H1 (cell line): ENCODE data around the gene PSORS1C1. TPM values are rescaled to one million over a fixed set of nuclear protein-coding genes. Genes with fewer than 3 reads are reported as not detected.

Experiments used
- CTCF ChIA-PET: fragments of 300-600 bp; sonication (Branson Sonifier 250); formaldehyde crosslinking; loops from one replicate; lab custom pipeline; 2021; ENCODE audit not compliant: partially characterized antibody; lab: Charles Lee
- POLR2A ChIA-PET: fragments of 300-600 bp; sonication (Branson Sonifier 250); formaldehyde crosslinking; loops from one replicate; lab custom pipeline; 2021; ENCODE audit warnings: inconsistent platforms; ENCODE audit not compliant: partially characterized antibody; lab: Charles Lee
- DNase-seq, 2 experiments: peaks; one replicate each; pipeline versions ENCODE4 v3.0.0 to v3.0.0-alpha.2; 2010 to 2022; ENCODE audit warnings: low spot score in 2 of 2, low read depth in 1 of 2, mixed read lengths in 1 of 2
- FAIRE-seq: peaks from 2 replicates; lab custom pipeline; 2011; peaks lifted over from hg19 to GRCh38; lab: Jason Lieb, UNC
- H2AFZ ChIP-seq: 2 replicates; pipeline ENCODE4 v1.8.1; 2012; ENCODE audit warnings: low read length, inconsistent platforms
- H2AK5ac ChIP-seq: 2 replicates; pipeline ENCODE4 v1.6.1; 2013; ENCODE audit warnings: low read depth, low read length
- H2BK120ac ChIP-seq: replicated peaks from 2 replicates; pipeline ENCODE3; 2013; ENCODE audit warnings: low read depth, low read length, inconsistent platforms
- H2BK12ac ChIP-seq: 2 replicates; pipeline ENCODE4 v1.6.1; 2013; ENCODE audit warnings: low read depth, low read length
- H2BK15ac ChIP-seq: 2 replicates; pipeline ENCODE4 v1.6.1; 2013; ENCODE audit warnings: low read length
- H2BK20ac ChIP-seq: 2 replicates; pipeline ENCODE4 v1.6.1; 2013; ENCODE audit warnings: low read length
- H2BK5ac ChIP-seq: 2 replicates; pipeline ENCODE4 v1.6.1; 2013; ENCODE audit warnings: low read depth, low read length
- H3K14ac ChIP-seq: 2 replicates; pipeline ENCODE4 v1.6.1; 2013; ENCODE audit warnings: inconsistent platforms; ENCODE audit not compliant: insufficient read length
- H3K18ac ChIP-seq: 2 replicates; pipeline ENCODE4 v1.6.1; 2013; ENCODE audit warnings: low read length; ENCODE audit errors: extremely low read depth
- H3K23ac ChIP-seq: 2 replicates; pipeline ENCODE4 v1.6.1; 2013; ENCODE audit warnings: inconsistent platforms; ENCODE audit not compliant: insufficient read length
- H3K23me2 ChIP-seq: 2 replicates; pipeline ENCODE4 v1.6.1; 2013; ENCODE audit warnings: low read depth, low read length
- H3K27ac ChIP-seq: 2 replicates; pipeline ENCODE4 v1.6.1; 2011; ENCODE audit warnings: low read depth, low read length, inconsistent platforms
- H3K27me3 ChIP-seq, 4 experiments: replicated peaks in 1 of 4; 1 replicate in 1 of 4; 2 replicates in 3 of 4; pipeline versions ENCODE4 v1.6.1 to v1.8.1; 2011 to 2013; ENCODE audit warnings: low read length in 3 of 4, mild to moderate bottlenecking in 3 of 4, inconsistent platforms in 2 of 4, mixed read lengths in 2 of 4, moderate library complexity in 1 of 4; ENCODE audit not compliant: control insufficient read depth in 3 of 4, insufficient read depth in 3 of 4; ENCODE audit errors: extremely low read depth in 1 of 4
- H3K36me3 ChIP-seq, 4 experiments: 2 replicates each; pipeline versions ENCODE4 v1.6.1 to v1.8.1; 2011 to 2013; ENCODE audit warnings: mild to moderate bottlenecking in 4 of 4, low read length in 3 of 4, moderate library complexity in 2 of 4, control low read depth in 1 of 4, inconsistent platforms in 1 of 4; ENCODE audit not compliant: insufficient read depth in 4 of 4, control insufficient read depth in 2 of 4
- H3K4ac ChIP-seq: replicated peaks from 2 replicates; pipeline ENCODE3; 2013; ENCODE audit warnings: low read length, low read depth, mixed read lengths, inconsistent platforms; ENCODE audit not compliant: insufficient read length
- H3K4me1 ChIP-seq, 4 experiments: replicated peaks in 1 of 4; 1 replicate in 1 of 4; 2 replicates in 3 of 4; pipeline versions ENCODE4 v1.6.1 to v1.8.1; 2011 to 2013; ENCODE audit warnings: low read length in 3 of 4, inconsistent platforms in 2 of 4, mixed read lengths in 1 of 4; ENCODE audit not compliant: insufficient read depth in 4 of 4, control insufficient read depth in 3 of 4
- H3K4me2 ChIP-seq, 2 experiments: 2 replicates each; pipeline versions ENCODE4 v1.6.1 to v1.8.1; 2011 to 2013; ENCODE audit warnings: low read depth in 2 of 2, low read length in 2 of 2, control low read depth in 1 of 2, inconsistent platforms in 1 of 2, mild to moderate bottlenecking in 1 of 2; ENCODE audit not compliant: insufficient read depth in 1 of 2
- H3K4me3 ChIP-seq, 4 experiments: fragments of 200-600, 300-600 bp in 1 of 4; sonication (generic), shearing (Covaris generic), sonication (Bioruptor Twin) in 1 of 4; 2 replicates each; pipeline versions ENCODE4 v1.5.1 to v1.8.1; 2011 to 2016; ENCODE audit warnings: low read length in 4 of 4, low read depth in 3 of 4, control low read depth in 2 of 4, inconsistent platforms in 2 of 4, mild to moderate bottlenecking in 2 of 4, mixed read lengths in 1 of 4, moderate library complexity in 1 of 4; ENCODE audit not compliant: insufficient read depth in 2 of 4; ENCODE audit errors: extremely low read depth in 1 of 4
- H3K56ac ChIP-seq: replicated peaks from 2 replicates; pipeline ENCODE3; 2013; ENCODE audit warnings: low read depth, mild to moderate bottlenecking, mixed read lengths, low read length, inconsistent platforms; ENCODE audit not compliant: insufficient read length
- H3K79me1 ChIP-seq: 2 replicates; pipeline ENCODE4 v1.6.1; 2013; ENCODE audit warnings: low read depth, low read length, control low read depth
- H3K79me2 ChIP-seq, 2 experiments: 2 replicates each; pipeline versions ENCODE4 v1.6.1 to v1.8.1; 2012 to 2013; ENCODE audit warnings: low read length in 2 of 2, mild to moderate bottlenecking in 2 of 2, inconsistent platforms in 1 of 2; ENCODE audit not compliant: insufficient read depth in 2 of 2, control insufficient read depth in 1 of 2
- H3K9ac ChIP-seq, 4 experiments: replicated peaks in 1 of 4; 1 replicate in 1 of 4; 2 replicates in 3 of 4; pipeline versions ENCODE4 v1.6.1 to v1.8.1; 2011 to 2013; ENCODE audit warnings: low read depth in 3 of 4, low read length in 3 of 4, control low read depth in 2 of 4, mild to moderate bottlenecking in 2 of 4, moderate library complexity in 2 of 4, inconsistent platforms in 1 of 4; ENCODE audit errors: extremely low read depth in 1 of 4
- H3K9me3 ChIP-seq, 2 experiments: 2 replicates each; pipeline versions ENCODE4 v1.6.1 to v1.8.1; 2012 to 2013; ENCODE audit warnings: mild to moderate bottlenecking in 2 of 2, moderate library complexity in 2 of 2, control low read depth in 1 of 2, inconsistent platforms in 1 of 2, low read depth in 1 of 2, low read length in 1 of 2, mixed read lengths in 1 of 2; ENCODE audit not compliant: insufficient read depth in 2 of 2
- H4K20me1 ChIP-seq, 2 experiments: replicated peaks in 1 of 2; 2 replicates each; pipeline versions ENCODE3 to v1.8.1; 2011 to 2013; ENCODE audit warnings: inconsistent platforms in 2 of 2, low read length in 2 of 2, mild to moderate bottlenecking in 1 of 2; ENCODE audit not compliant: insufficient read depth in 2 of 2, control insufficient read depth in 1 of 2
- H4K5ac ChIP-seq: 2 replicates; pipeline ENCODE4 v1.6.1; 2013; ENCODE audit warnings: low read length, low read depth, mixed read lengths, inconsistent platforms; ENCODE audit not compliant: insufficient read length
- H4K8ac ChIP-seq: 2 replicates; pipeline ENCODE4 v1.8.0; 2013; ENCODE audit warnings: mild to moderate bottlenecking, moderate library complexity, low read length, inconsistent platforms; ENCODE audit not compliant: insufficient read depth; ENCODE audit errors: extremely low read depth
- H4K91ac ChIP-seq: replicated peaks from 2 replicates; pipeline ENCODE3; 2013; ENCODE audit warnings: low read length, mixed read lengths, inconsistent platforms; ENCODE audit not compliant: insufficient read length
- ATF3 ChIP-seq: IDR thresholded peaks from 2 replicates; pipeline ENCODE4 v1.6.1; 2011; ENCODE audit warnings: low read depth, mild to moderate bottlenecking, low read length; ENCODE audit not compliant: insufficient read depth
- CHD2 ChIP-seq: IDR thresholded peaks from 2 replicates; pipeline ENCODE4 v1.6.1; 2012; ENCODE audit warnings: low read length, improper control_type of control experiment
- MAFK ChIP-seq: IDR thresholded peaks from 2 replicates; pipeline ENCODE4 v1.6.1; 2012; ENCODE audit warnings: low read depth, mild to moderate bottlenecking, improper control_type of control experiment, low read length
- POLR2AphosphoS5 ChIP-seq: IDR thresholded peaks from 2 replicates; pipeline ENCODE4 v1.6.1; 2011; ENCODE audit warnings: low read depth, low read length
- RAD21 ChIP-seq, 2 experiments: IDR thresholded peaks in 1 of 2; conservative IDR thresholded peaks in 1 of 2; 2 replicates each; pipeline ENCODE4 v1.6.1; 2011; ENCODE audit warnings: low read depth in 2 of 2, low read length in 2 of 2, improper control_type of control experiment in 1 of 2, inconsistent platforms in 1 of 2, mild to moderate bottlenecking in 1 of 2, moderate library complexity in 1 of 2
- RBBP5 ChIP-seq: IDR thresholded peaks from 2 replicates; pipeline ENCODE4 v1.7.1; 2012; ENCODE audit warnings: low read depth, mild to moderate bottlenecking, inconsistent platforms, low read length, moderate library complexity, borderline replicate concordance
- RFX5 ChIP-seq: IDR thresholded peaks from 2 replicates; pipeline ENCODE4 v1.6.1; 2011; ENCODE audit warnings: low read depth, low read length, improper control_type of control experiment, borderline replicate concordance
- SAP30 ChIP-seq: fragments of 300-600 bp; sonication (generic); IDR thresholded peaks from 2 replicates; pipeline ENCODE4 v1.7.1; 2012; ENCODE audit warnings: low read length, moderate library complexity, mild to moderate bottlenecking, inconsistent platforms; ENCODE audit not compliant: insufficient read depth, insufficient replicate concordance
- SRF ChIP-seq: IDR thresholded peaks from 2 replicates; pipeline ENCODE4 v1.6.1; 2011; ENCODE audit warnings: mild to moderate bottlenecking, low read depth, low read length, moderate library complexity
- whole genome bisulfite sequencing, 2 experiments: shearing (Covaris generic) in 1 of 2; methylation state at CpG; one replicate each; pipeline versions ENCODE4 v1.1.6 to v1.1.7; 2013 to 2015; ENCODE audit warnings: low lambda C conversion rate in 2 of 2, mixed read lengths in 2 of 2, inconsistent platforms in 1 of 2, low coverage in 1 of 2, missing lambda C conversion rate in 1 of 2; ENCODE audit not compliant: insufficient replicate concordance in 2 of 2, insufficient coverage in 1 of 2, insufficient read length in 1 of 2; ENCODE audit errors: extremely low coverage in 1 of 2, missing lambda C conversion rate in 1 of 2; 5-methylcytosine and 5-hydroxymethylcytosine counted together
- polyA plus RNA-seq, 7 experiments: library from polyadenylated mRNA; depleted of rRNA in 3 of 7; stranded (reverse) in 5 of 7; unstranded in 2 of 7; fragments of >200 nt in 5 of 7; fragments of 200-250 nt in 2 of 7; gene quantifications; 1 replicate in 5 of 7; 2 replicates in 1 of 7; 4 replicates in 1 of 7; pipeline versions ENCODE4 v1.2.1 to v1.2.3, GENCODE V29; 2011 to 2013; ENCODE audit warnings: missing spikeins in 2 of 7, mixed read lengths in 2 of 7
- total RNA-seq: library from RNA; stranded (reverse); fragmentation: NEBNext Ultra II Directional; extraction: Animal tissue kit (Norgen Biotek cat#: 25700); gene quantifications from 2 replicates; pipeline ENCODE4 v1.2.1, GENCODE V29; 2021

PSORS1C1 gene
- total and polyA plus RNA-seq, 2 of the 8 experiments (the other 6 are each of a cell fraction or from before 2014, with no cell fraction given), result 0.12 to 0.52 TPM

GRCh38 chr6:31090973-31091364 lies 23.6 kb upstream of the PSORS1C1 start:
- Histone ChIP-seq H4K20me1 (no peaks in the 10 kb centered on the region), H3K4me1 (peaks cover 0 to 3% (median 0%) of the 10 kb centered on the region in 4 experiments; a peak in 3 of 7 replicates), H3K27me3 (no peaks in the 10 kb centered on the region), H2AFZ (no peak overlapping the region; the same call in 1 of the 2 replicates), H3K36me3 (no peaks in the 10 kb centered on the region), H4K91ac (no peak overlapping the region), H3K4ac (no peak overlapping the region), H3K18ac (no peak overlapping the region), H2BK12ac (no peak overlapping the region), H3K14ac (no peak overlapping the region), H2BK120ac (no peak overlapping the region), H3K4me3 (no peak overlapping the region), H3K4me2 (no peak overlapping the region), H2BK5ac (no peak overlapping the region), H3K23me2 (no peaks in the 10 kb centered on the region), H4K5ac (no peak overlapping the region), H4K8ac (no peak overlapping the region), H3K56ac (no peak overlapping the region), H2AK5ac (no peak overlapping the region), H3K9ac (no peak overlapping the region), H3K23ac (no peak overlapping the region), H3K79me1 (no peaks in the 10 kb centered on the region), H2BK20ac (no peak overlapping the region), H3K9me3 (no peaks in the 10 kb centered on the region), H2BK15ac (no peak overlapping the region), H3K27ac (no peak overlapping the region), H3K79me2 (no peaks in the 10 kb centered on the region)
- DNase-seq, result no peak
- POLR2A ChIA-PET, result interaction anchor here (1.2 kb wide), 1 partner anchor 184 kb away, joined by 5 read pairs; the partner anchor contains the start of gene GTF2H4
- CTCF ChIA-PET, result interaction anchor here (0.6 to 3.4 kb wide), 8 partner anchors 11 to 276 kb away, joined by 3 to 16 read pairs (median 6); partner anchors contain the start of gene VARS2
- 84% methylated on average over 6 of the region's 6 CpGs; no CpG with 5 or more reads in 1 of the 2 experiments for WGBS, 2 experiments
- no peak for FAIRE-seq
- TF ChIP-seq RBBP5 (no peak), RFX5 (no peak), CHD2 (no peak), SAP30 (no peak), RAD21 (IDR thresholded peaks at IDR 0.05 in 1 of 2, conservative IDR thresholded peaks at IDR 0.05 in 1 of 2; ENCODE audit: low read depth in 2 of 2, low read length in 2 of 2) (no peak), POLR2AphosphoS5 (no peak), MAFK (no peak), SRF (no peak), ATF3 (no peak)
